ENCODE data around the gene OTX2. TPM values are rescaled to one million over a fixed set of nuclear protein-coding genes. Genes with fewer than 3 reads are reported as not detected.

Gene OTX2
- polyA plus RNA-seq, 3 donors, result not detected

DNA sequence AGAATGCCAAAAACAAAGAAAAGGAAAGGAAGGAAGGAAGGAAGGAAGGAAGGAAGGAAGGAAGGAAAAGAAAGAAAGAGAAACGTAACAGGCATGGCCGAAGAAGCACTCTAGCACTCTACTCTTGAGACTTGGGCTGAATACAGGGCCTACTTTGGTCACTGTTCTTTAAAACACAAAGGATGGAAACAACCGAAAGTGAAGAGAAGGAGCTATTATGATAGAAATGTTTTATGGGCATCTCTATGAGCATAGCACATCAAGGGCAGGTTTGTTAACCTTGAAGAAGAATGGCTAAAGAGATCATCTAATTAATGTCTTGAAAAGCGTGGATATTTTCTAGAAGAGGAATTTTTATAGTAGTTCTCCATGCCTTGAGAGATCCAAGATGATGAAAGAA lies 15.9 kb upstream of the OTX2 start:
- Mint-ChIP-seq H3K27ac (no peak overlapping the region), H3K36me3 (no peaks in the 10 kb centered on the region), H3K27me3 (ENCODE audit: low read depth in 3 of 3) (peaks cover 5 to 10% (median 9%) of the 10 kb centered on the region in 3 donors), H3K4me3 (peak overlapping the region in 1 of 2 donors; percentile 24), H3K4me1 (no peaks in the 10 kb centered on the region), H3K9me3 (peaks cover 0 to 6% (median 3%) of the 10 kb centered on the region in 7 donors)
- Histone ChIP-seq H3K4me2 (replicated peaks; ENCODE audit: extremely low read depth, low read length, poor library complexity, severe bottlenecking) (no peak overlapping the region), H2AFZ (ENCODE audit: insufficient read depth, low read depth, low read length, poor library complexity, severe bottlenecking) (no peak overlapping the region), H3K4me1 (ENCODE audit: control insufficient read depth in 1 of 2, insufficient read depth in 2 of 2, low read length in 2 of 2) (no peaks in the 10 kb centered on the region), H3K27me3 (ENCODE audit: control insufficient read depth in 2 of 2, insufficient read depth in 2 of 2, low read length in 2 of 2) (peaks cover 5 to 14% of the 10 kb centered on the region in 2 donors), H3K36me3 (replicated peaks in 1 of 2; ENCODE audit: control insufficient read depth in 1 of 2, insufficient read depth in 2 of 2, low read length in 2 of 2) (no peaks in the 10 kb centered on the region), H3K79me2 (ENCODE audit: insufficient read depth, low read length) (no peaks in the 10 kb centered on the region), H3K27ac (ENCODE audit: low read depth in 1 of 2, low read length in 2 of 2) (no peak overlapping the region), H4K20me1 (ENCODE audit: insufficient read depth, low read length) (no peaks in the 10 kb centered on the region), H3K4me3 (replicated peaks in 1 of 3; ENCODE audit: low read depth in 2 of 3, low read length in 3 of 3) (no peak overlapping the region), H3K9me3 (replicated peaks in 1 of 2; ENCODE audit: control insufficient read depth in 1 of 2, insufficient read depth in 1 of 2, low read length in 2 of 2) (no peaks in the 10 kb centered on the region), H3K9ac (ENCODE audit: insufficient read depth, low read length, poor library complexity, severe bottlenecking) (no peak overlapping the region)
- WGBS (ENCODE audit: insufficient coverage), result 76% methylated on average over 3 of the region's 4 CpGs
- no peak for DNase-seq
- intact Hi-C loops (cut with micrococcal nuclease), result no loop called here
- no peak for TF ChIP-seq CTCF (IDR thresholded peaks at IDR 0.05)

- Histone ChIP-seq H3K9ac (ENCODE audit: insufficient read depth, low read length, poor library complexity, severe bottlenecking) (no peak overlapping the region), H3K27ac (ENCODE audit: low read depth in 1 of 2, low read length in 2 of 2) (no peak overlapping the region), H3K9me3 (replicated peaks in 1 of 2; ENCODE audit: control insufficient read depth in 1 of 2, insufficient read depth in 1 of 2, low read length in 2 of 2) (peaks cover 0 to 10% of the 10 kb centered on the region in 2 donors), H3K36me3 (replicated peaks in 1 of 2; ENCODE audit: control insufficient read depth in 1 of 2, insufficient read depth in 2 of 2, low read length in 2 of 2) (no peaks in the 10 kb centered on the region), H3K79me2 (ENCODE audit: insufficient read depth, low read length) (no peaks in the 10 kb centered on the region), H4K20me1 (ENCODE audit: insufficient read depth, low read length) (no peaks in the 10 kb centered on the region), H3K4me3 (replicated peaks in 1 of 3; ENCODE audit: low read depth in 2 of 3, low read length in 3 of 3) (no peak overlapping the region), H3K4me2 (replicated peaks; ENCODE audit: extremely low read depth, low read length, poor library complexity, severe bottlenecking) (no peak overlapping the region), H2AFZ (ENCODE audit: insufficient read depth, low read depth, low read length, poor library complexity, severe bottlenecking) (no peak overlapping the region), H3K4me1 (ENCODE audit: control insufficient read depth in 1 of 2, insufficient read depth in 2 of 2, low read length in 2 of 2) (no peaks in the 10 kb centered on the region), H3K27me3 (ENCODE audit: control insufficient read depth in 2 of 2, insufficient read depth in 2 of 2, low read length in 2 of 2) (peaks cover 32 to 49% of the 10 kb centered on the region in 2 donors)
- no peak overlapping the region for H3K27ac Mint-ChIP-seq
- H3K4me3 Mint-ChIP-seq, result no peak overlapping the region
- H3K4me1 Mint-ChIP-seq, result no peaks in the 10 kb centered on the region
- no peak for DNase-seq
- peaks cover 0 to 13% (median 3%) of the 10 kb centered on the region in 7 donors for H3K9me3 Mint-ChIP-seq
- peaks cover 16 to 25% (median 20%) of the 10 kb centered on the region in 3 donors for H3K27me3 Mint-ChIP-seq (ENCODE audit: low read depth in 3 of 3)
- intact Hi-C loops (cut with micrococcal nuclease), result no loop called here
- no CpG with 5 or more reads among the region's 6 CpGs for WGBS (ENCODE audit: insufficient coverage)
- TF ChIP-seq CTCF (IDR thresholded peaks at IDR 0.05), result no peak
- H3K36me3 Mint-ChIP-seq, result no peaks in the 10 kb centered on the region
Measured at GRCh38 chr14:56821805-56822610, 11.7 kb upstream of the OTX2 start.

Measured in CD14-positive monocyte (primary cell).